Uterus (tissue), 2 donors: ENCODE data around the gene ASTN2.

ENCODE experiments used
- CTCF ChIP-seq, 4 experiments: fragments of 200-600 bp in 2 of 4; fragments of 450-650 bp in 2 of 4; sonication (generic) in 2 of 4; IDR thresholded peaks; one replicate each; pipeline ENCODE4 v1.5.1; 2016 to 2019; ENCODE audit warnings: antibody characterized with exemption in 4 of 4, mild to moderate bottlenecking in 2 of 4, moderate library complexity in 1 of 4
- POLR2A ChIP-seq, 2 donors: fragments of 450-650 bp; IDR thresholded peaks; one replicate each; pipeline ENCODE4 v1.6.1; 2016; ENCODE audit warnings: antibody characterized with exemption in 2 of 2, mild to moderate bottlenecking in 1 of 2, moderate library complexity in 1 of 2

GRCh38 chr9:117341151-117341550, 73.7 kb downstream of the ASTN2 start:
- no peak for TF ChIP-seq CTCF (IDR thresholded peaks at IDR 0.05)
- no peak for TF ChIP-seq POLR2A (IDR thresholded peaks at IDR 0.05)
